Mesendoderm (in vitro differentiated cells): ENCODE data around the gene PAN3.

Source experiments
- DNase-seq: peaks from one replicate; pipeline ENCODE4 v3.0.0; 2013
- H2AK5ac ChIP-seq: 2 replicates; pipeline ENCODE4 v1.6.1; 2013; ENCODE audit warnings: low read length, inconsistent platforms
- H2BK120ac ChIP-seq: 2 replicates; pipeline ENCODE4 v1.6.1; 2013; ENCODE audit warnings: low read depth, mild to moderate bottlenecking, low read length, moderate library complexity, mixed read lengths
- H2BK15ac ChIP-seq: replicated peaks from 2 replicates; pipeline ENCODE4 v1.6.1; 2013; ENCODE audit warnings: low read depth, mild to moderate bottlenecking, moderate library complexity
- H2BK5ac ChIP-seq: 2 replicates; pipeline ENCODE4 v1.6.1; 2013; ENCODE audit warnings: low read length, inconsistent platforms
- H3K18ac ChIP-seq: 2 replicates; pipeline ENCODE4 v1.6.1; 2013; ENCODE audit warnings: mild to moderate bottlenecking, low read length, mixed read lengths
- H3K23ac ChIP-seq: one replicate; pipeline ENCODE4 v1.6.1; 2013; ENCODE audit warnings: low read length
- H3K27ac ChIP-seq: 2 replicates; pipeline ENCODE4 v1.5.1; 2013; ENCODE audit warnings: low read depth, mild to moderate bottlenecking, inconsistent platforms, low read length, moderate library complexity
- H3K27me3 ChIP-seq: 2 replicates; pipeline ENCODE4 v1.6.1; 2013; ENCODE audit warnings: low read length, control low read depth, mild to moderate bottlenecking, inconsistent platforms; ENCODE audit not compliant: insufficient read depth, poor library complexity
- H3K36me3 ChIP-seq: 2 replicates; pipeline ENCODE4 v1.6.1; 2013; ENCODE audit warnings: low read length, inconsistent platforms; ENCODE audit not compliant: control insufficient read depth, insufficient read depth
- H3K4ac ChIP-seq: one replicate; pipeline ENCODE4 v1.6.1; 2013; ENCODE audit warnings: low read depth, mild to moderate bottlenecking, low read length, moderate library complexity
- H3K4me1 ChIP-seq: 2 replicates; pipeline ENCODE4 v1.6.1; 2013; ENCODE audit warnings: low read depth, low read length, inconsistent platforms; ENCODE audit not compliant: control insufficient read depth
- H3K4me2 ChIP-seq: 2 replicates; pipeline ENCODE4 v1.6.1; 2013; ENCODE audit warnings: low read length
- H3K4me3 ChIP-seq: 2 replicates; pipeline ENCODE4 v1.5.1; 2013; ENCODE audit warnings: mild to moderate bottlenecking, low read length
- H3K56ac ChIP-seq: one replicate; pipeline ENCODE4 v1.6.1; 2013; ENCODE audit warnings: low read length
- H3K79me1 ChIP-seq: 2 replicates; pipeline ENCODE4 v1.6.1; 2013; ENCODE audit warnings: low read length, inconsistent platforms
- H3K79me2 ChIP-seq: 2 replicates; pipeline ENCODE4 v1.6.1; 2013; ENCODE audit warnings: mild to moderate bottlenecking, low read length; ENCODE audit not compliant: control insufficient read depth, insufficient read depth
- H3K9ac ChIP-seq: 2 replicates; pipeline ENCODE4 v1.6.1; 2013; ENCODE audit warnings: low read length, inconsistent platforms
- H4K5ac ChIP-seq: one replicate; pipeline ENCODE4 v1.6.1; 2013; ENCODE audit warnings: low read length
- H4K8ac ChIP-seq: one replicate; pipeline ENCODE4 v1.6.1; 2013; ENCODE audit warnings: low read depth, mild to moderate bottlenecking, control low read depth, low read length, moderate library complexity
- WGBS: extraction: QIAGEN DNeasy Blood & Tissue Kit; methylation state at CpG from one replicate; pipeline ENCODE4 v1.1.7; 2013; ENCODE audit warnings: low lambda C conversion rate, missing lambda C conversion rate; ENCODE audit not compliant: insufficient coverage; ENCODE audit errors: extremely low coverage; 5-methylcytosine and 5-hydroxymethylcytosine counted together

The PAN3 gene

DNA sequence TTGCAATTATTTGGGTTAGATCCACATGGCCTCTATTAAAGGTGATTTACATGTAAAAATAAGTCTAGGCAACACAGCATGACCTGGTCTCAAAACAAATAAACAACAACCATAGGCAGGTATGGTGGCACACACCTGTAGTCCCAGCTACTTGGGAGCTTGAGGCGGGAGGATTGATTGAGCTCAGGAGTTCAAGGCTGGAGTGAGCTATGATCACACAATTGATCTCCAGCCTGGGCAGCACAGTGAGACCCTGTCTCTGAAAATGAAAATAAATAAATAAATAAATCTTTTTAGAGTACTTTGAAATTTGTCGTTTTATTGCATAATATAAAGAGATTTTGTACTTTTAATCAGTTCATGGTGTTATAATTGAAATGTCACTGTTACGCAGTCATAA lies 93.3 kb downstream of the PAN3 start:
- Histone ChIP-seq H2BK120ac (no peak overlapping the region), H3K23ac (no peak overlapping the region), H3K18ac (no peak overlapping the region), H4K8ac (no peak overlapping the region), H3K27me3 (no peaks in the 10 kb centered on the region), H3K27ac (no peak overlapping the region), H2BK15ac (no peak overlapping the region), H2BK5ac (no peak overlapping the region), H3K56ac (no peak overlapping the region), H3K4me1 (peaks cover 2% of the 10 kb centered on the region), H3K79me2 (no peaks in the 10 kb centered on the region), H3K36me3 (no peaks in the 10 kb centered on the region), H3K79me1 (no peaks in the 10 kb centered on the region), H3K4ac (no peak overlapping the region), H3K4me3 (no peak overlapping the region), H2AK5ac (no peak overlapping the region), H3K9ac (no peak overlapping the region), H4K5ac (no peak overlapping the region), H3K4me2 (no peak overlapping the region)
- DNase-seq: no peak
- no CpG with 5 or more reads among the region's 3 CpGs for WGBS

DNA sequence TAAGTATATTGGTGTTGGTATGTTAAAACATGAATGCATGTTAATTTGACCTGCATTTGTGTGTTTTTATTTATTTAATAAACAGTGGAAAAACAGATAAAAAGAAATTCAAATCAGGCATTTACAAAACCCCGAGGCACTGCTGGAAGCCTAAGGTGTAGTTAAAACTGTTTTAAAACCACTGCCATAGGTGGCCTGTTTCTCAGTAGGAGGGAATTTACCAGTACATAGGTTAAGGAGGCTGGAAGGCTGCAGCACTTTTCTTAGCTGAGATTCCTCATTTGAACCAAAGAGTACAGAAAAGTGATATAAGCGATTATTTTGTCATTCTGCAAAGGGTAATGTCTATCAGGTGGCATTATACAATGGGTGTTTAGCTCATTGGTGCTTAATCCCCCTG lies 99.6 kb downstream of the PAN3 start:
- no peaks in the 10 kb centered on the region for H3K79me1 ChIP-seq
- H2AK5ac ChIP-seq: no peak overlapping the region
- no peaks in the 10 kb centered on the region for H3K79me2 ChIP-seq
- peak; percentile 16 for DNase-seq
- H3K4me1 ChIP-seq: no peaks in the 10 kb centered on the region
- no peak overlapping the region for H3K23ac ChIP-seq
- H4K8ac ChIP-seq: no peak overlapping the region
- H3K36me3 ChIP-seq: no peaks in the 10 kb centered on the region
- H3K27ac ChIP-seq: no peak overlapping the region
- no peak overlapping the region for H2BK15ac ChIP-seq
- H3K4me2 ChIP-seq: no peak overlapping the region
- H3K56ac ChIP-seq: no peak overlapping the region
- no peak overlapping the region for H3K9ac ChIP-seq
- no CpG with 5 or more reads among the region's 2 CpGs for WGBS
- no peak overlapping the region for H2BK5ac ChIP-seq
- no peak overlapping the region for H4K5ac ChIP-seq
- no peak overlapping the region for H3K4me3 ChIP-seq
- H2BK120ac ChIP-seq: no peak overlapping the region
- no peaks in the 10 kb centered on the region for H3K27me3 ChIP-seq
- no peak overlapping the region for H3K4ac ChIP-seq
- H3K18ac ChIP-seq: no peak overlapping the region

DNA sequence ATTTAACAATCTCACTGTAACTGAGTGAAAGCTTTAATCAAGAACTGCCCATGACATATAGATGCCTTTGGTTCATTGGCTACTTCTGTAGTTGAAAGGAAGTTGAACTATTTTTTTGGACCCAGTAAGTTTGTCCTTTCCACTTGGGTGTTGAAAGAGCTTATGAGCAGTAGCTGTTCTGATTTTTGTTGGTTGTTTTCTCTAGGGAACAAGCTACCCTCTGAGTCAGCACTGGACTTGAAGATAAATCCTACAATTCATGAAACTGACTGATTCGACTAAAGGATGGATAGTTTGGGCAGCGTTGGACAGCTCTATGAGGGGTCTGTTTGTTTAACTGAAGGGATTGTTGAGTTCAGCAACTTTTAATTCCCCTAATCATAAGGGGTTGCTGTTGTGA lies 101.0 kb downstream of the PAN3 start:
- DNase-seq: no peak
- H3K4me1 ChIP-seq: no peaks in the 10 kb centered on the region
- H2BK5ac ChIP-seq: no peak overlapping the region
- H3K23ac ChIP-seq: no peak overlapping the region
- no peak overlapping the region for H3K4me2 ChIP-seq
- H3K18ac ChIP-seq: no peak overlapping the region
- no peak overlapping the region for H3K4me3 ChIP-seq
- H3K79me2 ChIP-seq: no peaks in the 10 kb centered on the region
- H3K9ac ChIP-seq: no peak overlapping the region
- no peak overlapping the region for H4K5ac ChIP-seq
- H3K56ac ChIP-seq: no peak overlapping the region
- no peaks in the 10 kb centered on the region for H3K79me1 ChIP-seq
- no peak overlapping the region for H2BK120ac ChIP-seq
- no peaks in the 10 kb centered on the region for H3K27me3 ChIP-seq
- WGBS: no CpG with 5 or more reads among the region's 2 CpGs
- H3K27ac ChIP-seq: no peak overlapping the region
- H2AK5ac ChIP-seq: no peak overlapping the region
- no peak overlapping the region for H3K4ac ChIP-seq
- no peaks in the 10 kb centered on the region for H3K36me3 ChIP-seq
- H2BK15ac ChIP-seq: no peak overlapping the region
- H4K8ac ChIP-seq: no peak overlapping the region

DNA sequence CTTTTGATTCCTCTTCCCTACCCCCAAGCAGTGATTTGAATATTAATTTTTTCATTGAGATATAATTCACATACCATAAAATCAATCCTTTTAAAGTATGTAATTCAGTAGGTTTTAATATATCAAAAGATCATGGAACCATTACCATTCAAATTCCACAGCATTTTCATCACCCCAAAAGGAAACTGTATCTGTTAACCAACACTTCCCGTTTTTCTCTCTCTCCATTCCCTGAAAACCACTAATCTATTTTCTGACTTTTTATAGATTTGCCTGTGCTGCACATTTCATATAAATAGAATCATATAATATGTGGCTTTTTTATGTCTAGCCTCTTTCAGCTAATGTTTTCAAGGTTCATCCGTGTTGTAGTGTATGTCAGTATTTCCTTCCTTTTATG lies 107.1 kb downstream of the PAN3 start:
- H2AK5ac ChIP-seq: no peak overlapping the region
- H2BK15ac ChIP-seq: no peak overlapping the region
- H3K4ac ChIP-seq: no peak overlapping the region
- no peaks in the 10 kb centered on the region for H3K79me2 ChIP-seq
- H4K5ac ChIP-seq: no peak overlapping the region
- no peak for DNase-seq
- no peak overlapping the region for H2BK120ac ChIP-seq
- no peak overlapping the region for H3K56ac ChIP-seq
- 100% methylated on average over 1 of the region's 2 CpGs for WGBS
- H2BK5ac ChIP-seq: no peak overlapping the region
- H3K27me3 ChIP-seq: no peaks in the 10 kb centered on the region
- H3K4me1 ChIP-seq: no peaks in the 10 kb centered on the region
- no peak overlapping the region for H3K23ac ChIP-seq
- H4K8ac ChIP-seq: no peak overlapping the region
- no peak overlapping the region for H3K9ac ChIP-seq
- H3K4me3 ChIP-seq: no peak overlapping the region
- no peak overlapping the region for H3K27ac ChIP-seq
- H3K4me2 ChIP-seq: no peak overlapping the region
- no peaks in the 10 kb centered on the region for H3K79me1 ChIP-seq
- no peaks in the 10 kb centered on the region for H3K36me3 ChIP-seq
- H3K18ac ChIP-seq: no peak overlapping the region

DNA sequence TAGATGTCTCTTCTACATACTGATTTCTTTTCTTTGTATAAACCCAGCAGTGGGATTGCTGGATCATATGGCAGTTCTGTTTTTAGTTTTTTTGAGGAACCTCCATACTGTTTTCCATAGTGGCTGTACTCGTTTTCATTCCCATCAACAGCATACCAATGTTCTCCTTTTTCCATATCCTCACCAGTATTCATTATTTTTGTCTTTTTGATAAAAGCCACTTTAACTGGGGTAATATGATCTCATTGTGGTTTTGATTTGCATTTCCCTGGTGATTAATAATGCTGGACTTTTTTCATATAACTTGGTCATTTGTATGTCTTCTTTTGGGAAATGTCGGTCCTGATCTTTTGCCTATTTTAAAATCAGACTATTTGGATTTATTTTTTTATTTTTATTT lies 108.5 kb downstream of the PAN3 start:
- H3K56ac ChIP-seq: no peak overlapping the region
- H2AK5ac ChIP-seq: no peak overlapping the region
- H2BK120ac ChIP-seq: no peak overlapping the region
- no peak overlapping the region for H3K4me3 ChIP-seq
- no peak overlapping the region for H2BK15ac ChIP-seq
- no peaks in the 10 kb centered on the region for H3K36me3 ChIP-seq
- peaks cover 2% of the 10 kb centered on the region for H3K79me1 ChIP-seq
- no peak overlapping the region for H3K9ac ChIP-seq
- H2BK5ac ChIP-seq: no peak overlapping the region
- no peak overlapping the region for H4K5ac ChIP-seq
- H3K23ac ChIP-seq: no peak overlapping the region
- H3K18ac ChIP-seq: no peak overlapping the region
- no peaks in the 10 kb centered on the region for H3K27me3 ChIP-seq
- no peak for DNase-seq
- H4K8ac ChIP-seq: no peak overlapping the region
- no CpG with 5 or more reads among the region's 2 CpGs for WGBS
- no peak overlapping the region for H3K27ac ChIP-seq
- H3K4me1 ChIP-seq: no peaks in the 10 kb centered on the region
- H3K4me2 ChIP-seq: no peak overlapping the region
- H3K4ac ChIP-seq: no peak overlapping the region
- peaks cover 4% of the 10 kb centered on the region for H3K79me2 ChIP-seq

DNA sequence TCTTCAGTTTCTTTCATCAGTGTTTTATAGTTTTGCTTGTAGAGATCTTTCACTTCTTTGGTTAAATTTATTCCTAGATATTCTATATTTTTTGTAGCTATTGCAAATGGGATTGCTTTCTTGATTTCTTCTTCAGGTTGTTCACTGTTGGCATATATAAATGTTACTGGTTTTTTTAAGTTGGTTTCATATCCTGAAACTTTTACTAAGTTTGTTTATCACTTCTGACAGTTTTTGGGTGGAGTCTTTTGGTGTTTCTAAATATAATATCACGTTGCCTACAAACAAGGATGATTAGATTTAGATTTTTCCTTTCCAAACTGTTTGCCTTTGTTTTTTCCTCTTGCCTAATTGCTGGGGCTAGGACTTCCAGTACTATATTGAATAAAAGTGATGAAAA lies 109.7 kb downstream of the PAN3 start:
- H3K18ac ChIP-seq: no peak overlapping the region
- WGBS: no CpG with 5 or more reads among the region's 1 CpG
- H3K4me3 ChIP-seq: no peak overlapping the region
- H4K5ac ChIP-seq: no peak overlapping the region
- no peak overlapping the region for H3K4me2 ChIP-seq
- H3K56ac ChIP-seq: no peak overlapping the region
- DNase-seq: no peak
- no peaks in the 10 kb centered on the region for H3K4me1 ChIP-seq
- no peak overlapping the region for H3K9ac ChIP-seq
- no peaks in the 10 kb centered on the region for H3K27me3 ChIP-seq
- H2BK15ac ChIP-seq: no peak overlapping the region
- H3K79me1 ChIP-seq: peaks cover 2% of the 10 kb centered on the region
- H3K27ac ChIP-seq: no peak overlapping the region
- H3K4ac ChIP-seq: no peak overlapping the region
- no peak overlapping the region for H2BK5ac ChIP-seq
- H2AK5ac ChIP-seq: no peak overlapping the region
- no peaks in the 10 kb centered on the region for H3K36me3 ChIP-seq
- H3K79me2 ChIP-seq: peaks cover 4% of the 10 kb centered on the region
- H2BK120ac ChIP-seq: no peak overlapping the region
- no peak overlapping the region for H3K23ac ChIP-seq
- H4K8ac ChIP-seq: no peak overlapping the region
